ENCODE results near the gene GRIK1.

GRCh38 chr21:29496337-29496736 is 443.5 kb downstream of the GRIK1 start:
- TF ChIP-seq CTCF (IDR thresholded peaks at IDR 0.05) (no peak), POLR2A (IDR thresholded peaks at IDR 0.05) (no peak)

All from prostate gland (tissue), 2 donors.